ENCODE results near the gene PTPN3.

PTPN3 gene

GRCh38 chr9:109403116-109403515, 95.0 kb downstream of the PTPN3 start:
- Mint-ChIP-seq H3K27me3 (peaks cover 12% of the 10 kb centered on the region), H3K4me1 (peaks cover 13% of the 10 kb centered on the region), H3K9me3 (no peaks in the 10 kb centered on the region), H3K27ac (no peak overlapping the region), H3K4me3 (no peak overlapping the region), H3K36me3 (ENCODE audit: low read depth) (no peaks in the 10 kb centered on the region)
- no peak for ATAC-seq
- DNase-seq = no peak

DNA sequence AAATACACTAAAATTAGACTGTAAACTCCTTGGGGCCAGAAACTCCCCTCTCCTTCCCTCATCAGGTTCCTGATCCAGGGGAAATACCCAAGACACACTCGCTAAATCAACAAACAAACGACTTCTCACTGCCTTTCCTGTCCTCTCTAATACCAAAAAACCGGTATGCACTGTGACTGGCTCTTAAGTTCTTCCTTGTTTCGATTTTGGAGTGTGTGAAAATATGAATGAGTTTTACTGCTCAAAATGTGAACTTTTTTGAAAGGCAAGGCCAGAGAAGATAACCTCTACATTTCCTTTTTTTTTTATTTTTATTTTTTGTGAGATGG, 96.2 kb downstream of the PTPN3 start:
- peaks cover 13% of the 10 kb centered on the region for H3K27me3 Mint-ChIP-seq
- no peak overlapping the region for H3K4me3 Mint-ChIP-seq
- DNase-seq (no peak), ATAC-seq (no peak)
- H3K9me3 Mint-ChIP-seq = no peaks in the 10 kb centered on the region
- no peaks in the 10 kb centered on the region for H3K36me3 Mint-ChIP-seq (ENCODE audit: low read depth)
- peaks cover 13% of the 10 kb centered on the region for H3K4me1 Mint-ChIP-seq
- H3K27ac Mint-ChIP-seq = no peak overlapping the region

- DNase-seq = peak; percentile 51
- Mint-ChIP-seq H3K27ac (no peak overlapping the region), H3K36me3 (ENCODE audit: low read depth) (no peaks in the 10 kb centered on the region), H3K4me3 (no peak overlapping the region), H3K9me3 (no peaks in the 10 kb centered on the region), H3K27me3 (peaks cover 16% of the 10 kb centered on the region), H3K4me1 (peaks cover 13% of the 10 kb centered on the region)
- no peak for ATAC-seq
Observed at GRCh38 chr9:109401169-109401989, 96.7 kb downstream of the PTPN3 start.

GRCh38 chr9:109399258-109399767, 98.8 kb downstream of the PTPN3 start:
- no peaks in the 10 kb centered on the region for H3K36me3 Mint-ChIP-seq (ENCODE audit: low read depth)
- peaks cover 17% of the 10 kb centered on the region for H3K27me3 Mint-ChIP-seq
- H3K4me1 Mint-ChIP-seq = peaks cover 13% of the 10 kb centered on the region

DNA sequence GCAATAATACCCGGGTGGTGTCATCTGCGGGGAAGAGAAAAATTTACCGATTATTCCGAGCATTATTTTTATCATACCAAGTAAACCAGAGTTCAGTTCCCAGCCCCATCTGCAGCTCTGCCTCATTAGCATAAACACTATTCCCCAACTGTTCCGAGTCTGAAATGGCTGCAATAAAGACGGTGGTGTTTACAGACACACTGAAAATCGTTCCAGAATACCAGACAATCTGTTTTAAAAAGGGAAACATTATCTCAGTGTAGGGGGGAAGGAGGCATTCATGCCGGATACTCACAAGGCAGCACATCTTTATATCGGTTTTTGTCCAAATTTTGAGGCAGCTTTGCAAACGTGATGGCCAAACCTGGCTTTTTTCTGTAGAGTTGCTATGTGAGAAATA, 106.9 kb downstream of the PTPN3 start:
- H3K36me3 Mint-ChIP-seq (ENCODE audit: low read depth) = no peaks in the 10 kb centered on the region
- no peaks in the 10 kb centered on the region for H3K4me1 Mint-ChIP-seq
- peaks cover 14% of the 10 kb centered on the region for H3K27me3 Mint-ChIP-seq
- H3K27ac Mint-ChIP-seq = no peak overlapping the region
- DNase-seq (no peak), ATAC-seq (no peak)
- no peaks in the 10 kb centered on the region for H3K9me3 Mint-ChIP-seq
- no peak overlapping the region for H3K4me3 Mint-ChIP-seq

More at GRCh38 chr9:109399258-109399767, 98.8 kb downstream of the PTPN3 start:
- no peak overlapping the region for H3K4me3 Mint-ChIP-seq
- H3K9me3 Mint-ChIP-seq = no peaks in the 10 kb centered on the region
- DNase-seq = no peak
- ATAC-seq = peak; percentile 70
- H3K27ac Mint-ChIP-seq = no peak overlapping the region

GRCh38 chr9:109387856-109388255, 110.3 kb downstream of the PTPN3 start:
- H3K27ac Mint-ChIP-seq = no peak overlapping the region
- peaks cover 15% of the 10 kb centered on the region for H3K27me3 Mint-ChIP-seq
- no peak overlapping the region for H3K4me3 Mint-ChIP-seq
- H3K9me3 Mint-ChIP-seq = no peaks in the 10 kb centered on the region
- ATAC-seq (no peak), DNase-seq (no peak)
- no peaks in the 10 kb centered on the region for H3K36me3 Mint-ChIP-seq (ENCODE audit: low read depth)
- no peaks in the 10 kb centered on the region for H3K4me1 Mint-ChIP-seq

DNA sequence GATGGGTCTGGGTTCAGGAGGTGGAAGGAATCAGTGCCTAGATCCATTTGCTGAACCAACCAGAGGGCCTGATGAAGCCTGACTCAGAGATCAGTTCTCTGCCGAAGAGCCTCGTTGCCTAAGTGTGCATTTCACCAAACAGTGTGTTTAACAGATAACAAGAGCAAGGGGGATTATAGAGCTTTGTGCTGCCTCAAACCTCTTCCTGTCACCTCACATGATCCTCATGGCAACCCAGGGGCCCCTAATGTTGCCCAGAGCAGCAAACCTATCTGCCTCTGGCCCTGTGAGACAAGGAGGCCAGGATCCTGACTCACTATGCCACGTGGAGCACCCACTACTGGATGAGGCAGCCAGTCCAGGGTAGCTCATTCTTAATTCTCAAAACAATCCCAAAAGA, 110.9 kb downstream of the PTPN3 start:
- H3K27ac Mint-ChIP-seq = no peak overlapping the region
- ATAC-seq = no peak

GRCh38 chr9:109385499-109385898, 112.6 kb downstream of the PTPN3 start:
- H3K36me3 Mint-ChIP-seq (ENCODE audit: low read depth) = no peaks in the 10 kb centered on the region
- H3K4me1 Mint-ChIP-seq = peaks cover 2% of the 10 kb centered on the region
- no peak for DNase-seq
- H3K4me3 Mint-ChIP-seq = no peak overlapping the region
- no peaks in the 10 kb centered on the region for H3K9me3 Mint-ChIP-seq
- H3K27me3 Mint-ChIP-seq = peaks cover 15% of the 10 kb centered on the region
- ATAC-seq = no peak
- H3K27ac Mint-ChIP-seq = no peak overlapping the region

More for the DNA sequence above, 110.9 kb downstream of the PTPN3 start:
- no peaks in the 10 kb centered on the region for H3K9me3 Mint-ChIP-seq
- no peak overlapping the region for H3K4me3 Mint-ChIP-seq
- H3K4me1 Mint-ChIP-seq = no peaks in the 10 kb centered on the region
- DNase-seq = no peak
- H3K27me3 Mint-ChIP-seq = peaks cover 15% of the 10 kb centered on the region
- H3K36me3 Mint-ChIP-seq (ENCODE audit: low read depth) = no peaks in the 10 kb centered on the region

- H3K4me3 Mint-ChIP-seq = no peak overlapping the region
- ATAC-seq (no peak), DNase-seq (no peak)
- H3K27me3 Mint-ChIP-seq = peaks cover 15% of the 10 kb centered on the region
- peaks cover 2% of the 10 kb centered on the region for H3K4me1 Mint-ChIP-seq
- H3K9me3 Mint-ChIP-seq = no peaks in the 10 kb centered on the region
- no peaks in the 10 kb centered on the region for H3K36me3 Mint-ChIP-seq (ENCODE audit: low read depth)
- no peak overlapping the region for H3K27ac Mint-ChIP-seq
Observed at GRCh38 chr9:109383947-109384346, 114.2 kb downstream of the PTPN3 start.

GRCh38 chr9:109383356-109383755, 114.8 kb downstream of the PTPN3 start:
- H3K9me3 Mint-ChIP-seq = no peaks in the 10 kb centered on the region
- DNase-seq (no peak), ATAC-seq (no peak)
- H3K4me1 Mint-ChIP-seq = peaks cover 2% of the 10 kb centered on the region
- H3K27ac Mint-ChIP-seq = no peak overlapping the region
- peaks cover 11% of the 10 kb centered on the region for H3K27me3 Mint-ChIP-seq
- H3K36me3 Mint-ChIP-seq (ENCODE audit: low read depth) = no peaks in the 10 kb centered on the region
- no peak overlapping the region for H3K4me3 Mint-ChIP-seq

DNA sequence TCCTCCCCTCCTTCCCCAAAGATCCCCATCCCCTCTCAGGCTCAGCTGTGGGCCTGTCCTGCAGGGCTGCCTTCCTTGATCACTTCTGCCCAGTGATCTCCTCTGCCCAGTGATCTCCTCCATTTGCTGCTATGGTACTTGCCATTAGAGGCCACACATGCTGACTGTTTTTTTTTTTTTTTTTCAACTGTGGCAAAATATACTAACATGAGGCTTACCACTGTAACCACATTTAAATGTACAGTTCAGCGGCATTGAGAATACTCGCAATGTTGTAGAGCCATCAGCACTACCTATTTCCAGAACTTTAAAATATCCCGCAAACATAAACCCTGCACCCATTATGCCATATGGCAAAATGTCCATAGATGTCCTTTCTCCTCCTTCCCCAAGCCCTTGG, 115.5 kb downstream of the PTPN3 start:
- peaks cover 2% of the 10 kb centered on the region for H3K4me1 Mint-ChIP-seq
- no peaks in the 10 kb centered on the region for H3K36me3 Mint-ChIP-seq (ENCODE audit: low read depth)
- H3K4me3 Mint-ChIP-seq = no peak overlapping the region
- H3K27me3 Mint-ChIP-seq = peaks cover 9% of the 10 kb centered on the region
- no peak overlapping the region for H3K27ac Mint-ChIP-seq
- ATAC-seq = no peak
- DNase-seq = no peak
- H3K9me3 Mint-ChIP-seq = no peaks in the 10 kb centered on the region

DNA sequence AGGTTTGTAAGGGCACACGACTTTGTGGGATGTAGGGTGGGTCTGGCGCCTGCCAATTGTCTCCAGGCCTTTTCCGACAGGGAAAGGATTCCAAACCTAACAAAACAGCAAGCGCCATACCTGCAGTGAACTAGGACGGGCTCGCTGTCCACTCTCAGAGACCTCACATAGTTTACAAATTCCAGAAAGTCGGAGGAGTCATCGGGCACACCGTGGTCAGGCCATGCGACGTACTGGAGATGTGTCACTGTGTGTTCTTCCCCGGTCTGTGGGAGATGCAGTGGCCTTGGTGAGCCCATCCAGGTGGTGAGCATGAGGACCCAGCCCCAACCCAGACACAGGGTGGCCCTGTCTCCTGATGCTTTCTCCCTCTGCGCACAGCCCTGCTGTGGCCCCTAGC, 115.9 kb downstream of the PTPN3 start:
- ATAC-seq (no peak), DNase-seq (no peak)
- peaks cover 2% of the 10 kb centered on the region for H3K4me1 Mint-ChIP-seq
- no peaks in the 10 kb centered on the region for H3K9me3 Mint-ChIP-seq
- H3K27me3 Mint-ChIP-seq = peaks cover 9% of the 10 kb centered on the region
- H3K4me3 Mint-ChIP-seq = no peak overlapping the region
- no peak overlapping the region for H3K27ac Mint-ChIP-seq
- H3K36me3 Mint-ChIP-seq (ENCODE audit: low read depth) = no peaks in the 10 kb centered on the region

- H3K4me3 Mint-ChIP-seq = no peak overlapping the region
- peaks cover 2% of the 10 kb centered on the region for H3K4me1 Mint-ChIP-seq
- DNase-seq (no peak), ATAC-seq (peak; percentile 72)
- H3K27ac Mint-ChIP-seq = no peak overlapping the region
- peaks cover 6% of the 10 kb centered on the region for H3K27me3 Mint-ChIP-seq
- H3K36me3 Mint-ChIP-seq (ENCODE audit: low read depth) = no peaks in the 10 kb centered on the region
- H3K9me3 Mint-ChIP-seq = no peaks in the 10 kb centered on the region
Observed at GRCh38 chr9:109381011-109381729, 116.9 kb downstream of the PTPN3 start.

- ATAC-seq = no peak
- no peak for DNase-seq
- Mint-ChIP-seq H3K4me1 (peaks cover 2% of the 10 kb centered on the region), H3K27me3 (peaks cover 2% of the 10 kb centered on the region), H3K9me3 (no peaks in the 10 kb centered on the region), H3K36me3 (ENCODE audit: low read depth) (no peaks in the 10 kb centered on the region), H3K27ac (no peak overlapping the region), H3K4me3 (no peak overlapping the region)
Observed at GRCh38 chr9:109379513-109379912, 118.6 kb downstream of the PTPN3 start.

GRCh38 chr9:109378316-109378715, 119.8 kb downstream of the PTPN3 start:
- H3K27me3 Mint-ChIP-seq = peaks cover 2% of the 10 kb centered on the region
- no peak overlapping the region for H3K4me3 Mint-ChIP-seq
- ATAC-seq = no peak

More at GRCh38 chr9:109378316-109378715, 119.8 kb downstream of the PTPN3 start:
- no peaks in the 10 kb centered on the region for H3K36me3 Mint-ChIP-seq (ENCODE audit: low read depth)
- no peaks in the 10 kb centered on the region for H3K9me3 Mint-ChIP-seq
- DNase-seq = no peak
- peaks cover 2% of the 10 kb centered on the region for H3K4me1 Mint-ChIP-seq
- no peak overlapping the region for H3K27ac Mint-ChIP-seq
